Calu3 (cell line): ENCODE results near the gene CREB3L1. TPM values are rescaled to one million over a fixed set of nuclear protein-coding genes. Genes with fewer than 3 reads are reported as not detected.

Experiments used
- BruUV-seq: library from RNA; stranded (reverse); fragments of 400-500 nt; replicated peaks from 2 replicates; lab custom pipeline; 2021; lab: Mats Ljungman, UMichigan
- CTCF ChIA-PET: fragments of 300-600 bp; sonication (Branson Sonifier 250); formaldehyde crosslinking; loops from one replicate; lab custom pipeline; 2022; ENCODE audit warnings: antibody characterized with exemption; lab: Charles Lee
- DNase-seq: peaks from one replicate; pipeline ENCODE4 v3.0.0; 2022
- H3K27ac Mint-ChIP-seq: one replicate; pipeline ENCODE4 v1.8.0; 2022; ENCODE audit warnings: mixed read lengths; ENCODE audit not compliant: unreplicated experiment
- H3K27me3 Mint-ChIP-seq: one replicate; pipeline ENCODE4 v1.8.0; 2022; ENCODE audit warnings: mixed read lengths; ENCODE audit not compliant: unreplicated experiment
- H3K36me3 Mint-ChIP-seq: one replicate; pipeline ENCODE4 v1.8.0; 2022; ENCODE audit warnings: mild to moderate bottlenecking, moderate library complexity, mixed read lengths; ENCODE audit not compliant: insufficient read depth, unreplicated experiment
- H3K4me1 Mint-ChIP-seq: one replicate; pipeline ENCODE4 v1.8.0; 2022; ENCODE audit warnings: mild to moderate bottlenecking, low read depth, mixed read lengths; ENCODE audit not compliant: unreplicated experiment
- H3K4me3 Mint-ChIP-seq: one replicate; pipeline ENCODE4 v1.8.0; 2022; ENCODE audit warnings: mild to moderate bottlenecking, low read depth, moderate library complexity, mixed read lengths; ENCODE audit not compliant: unreplicated experiment
- H3K9me3 Mint-ChIP-seq: one replicate; pipeline ENCODE4 v1.8.0; 2022; ENCODE audit warnings: low read depth, mixed read lengths; ENCODE audit not compliant: unreplicated experiment
- CTCF ChIP-seq: fragments of 200-600 bp; IDR thresholded peaks from one replicate; pipeline ENCODE4 v1.8.0; 2022; ENCODE audit warnings: antibody characterized with exemption; ENCODE audit not compliant: unreplicated experiment
- intact Hi-C: fragments of 100-400 bp; cut with micrococcal nuclease; formaldehyde crosslinking; loops from one replicate; pipeline ENCODE4 v1.10.0; 2022; ENCODE audit not compliant: unreplicated experiment
- total RNA-seq: library from RNA; stranded (reverse); gene quantifications from 2 replicates; pipeline ENCODE4 v1.2.3, GENCODE V29; 2022

CREB3L1 gene
- total RNA-seq, 1 experiment from 2014 or later: not detected

GRCh38 chr11:46309814-46310259 is 32.4 kb downstream of the CREB3L1 start:
- intact Hi-C loops: loop anchor here (2.0 kb wide), 1 partner anchor 63 kb away; no protein-coding TSS in a partner anchor
- CTCF ChIA-PET: interaction anchor here (0.6 to 2.7 kb wide), 12 partner anchors 9 to 273 kb away, joined by 3 to 12 read pairs (median 4); no protein-coding TSS in a partner anchor
- H3K4me1 Mint-ChIP-seq: peaks cover 15% of the 10 kb centered on the region
- H3K36me3 Mint-ChIP-seq: peaks cover 4% of the 10 kb centered on the region
- DNase-seq: peak; percentile 36
- BruUV-seq: no TSS peak
- no peaks in the 10 kb centered on the region for H3K9me3 Mint-ChIP-seq
- H3K4me3 Mint-ChIP-seq: no peak overlapping the region
- H3K27ac Mint-ChIP-seq: no peak overlapping the region
- TF ChIP-seq CTCF: no peak
- peaks cover 14% of the 10 kb centered on the region for H3K27me3 Mint-ChIP-seq

- CTCF ChIA-PET: interaction anchor here (0.6 to 3.2 kb wide), 7 partner anchors 8 to 186 kb away, joined by 3 to 13 read pairs (median 3); no protein-coding TSS in a partner anchor
- no peaks in the 10 kb centered on the region for H3K9me3 Mint-ChIP-seq
- peaks cover 30% of the 10 kb centered on the region for H3K27me3 Mint-ChIP-seq
- intact Hi-C loops: no loop called here
- H3K4me1 Mint-ChIP-seq: peaks cover 20% of the 10 kb centered on the region
- no TSS peak for BruUV-seq
- peak; percentile 78 for DNase-seq
- peak; percentile 83 for TF ChIP-seq CTCF
- peak overlapping the region; percentile 13 for H3K4me3 Mint-ChIP-seq
- no peak overlapping the region for H3K27ac Mint-ChIP-seq
- H3K36me3 Mint-ChIP-seq: peaks cover 10% of the 10 kb centered on the region
Observed at GRCh38 chr11:46315033-46315738, 37.7 kb downstream of the CREB3L1 start.

- DNase-seq: peak; percentile 57
- CTCF ChIA-PET: interaction anchor here (0.5 to 3.2 kb wide), 7 partner anchors 9 to 187 kb away, joined by 3 to 13 read pairs (median 3); no protein-coding TSS in a partner anchor
- Mint-ChIP-seq H3K36me3 (peaks cover 10% of the 10 kb centered on the region), H3K27ac (no peak overlapping the region), H3K27me3 (peaks cover 30% of the 10 kb centered on the region), H3K9me3 (no peaks in the 10 kb centered on the region), H3K4me1 (peaks cover 16% of the 10 kb centered on the region), H3K4me3 (no peak overlapping the region)
- BruUV-seq: no TSS peak
- intact Hi-C loops: no loop called here
- no peak for TF ChIP-seq CTCF
Observed at GRCh38 chr11:46315783-46316563, 38.5 kb downstream of the CREB3L1 start.

- intact Hi-C loops: no loop called here
- Mint-ChIP-seq H3K27me3 (peaks cover 17% of the 10 kb centered on the region), H3K4me3 (no peak overlapping the region), H3K36me3 (peaks cover 7% of the 10 kb centered on the region), H3K9me3 (no peaks in the 10 kb centered on the region), H3K27ac (no peak overlapping the region), H3K4me1 (peaks cover 16% of the 10 kb centered on the region)
- BruUV-seq: no TSS peak
- CTCF ChIA-PET: interaction anchor here (0.8 kb wide), 1 partner anchor 9 kb away, joined by 4 read pairs; no protein-coding TSS in a partner anchor
- no peak for TF ChIP-seq CTCF
- no peak for DNase-seq
Observed at GRCh38 chr11:46319074-46319453, 41.6 kb downstream of the CREB3L1 start.
